Measurements from ENCODE around the gene TIFAB. TPM values are rescaled to one million over a fixed set of nuclear protein-coding genes. Genes with fewer than 3 reads are reported as not detected.
A peak's percentile ranks its signal among the peaks of the same experiment; 100 is the strongest.

Gene TIFAB
- total RNA-seq, 1 donor from 2014 or later: not detected

DNA sequence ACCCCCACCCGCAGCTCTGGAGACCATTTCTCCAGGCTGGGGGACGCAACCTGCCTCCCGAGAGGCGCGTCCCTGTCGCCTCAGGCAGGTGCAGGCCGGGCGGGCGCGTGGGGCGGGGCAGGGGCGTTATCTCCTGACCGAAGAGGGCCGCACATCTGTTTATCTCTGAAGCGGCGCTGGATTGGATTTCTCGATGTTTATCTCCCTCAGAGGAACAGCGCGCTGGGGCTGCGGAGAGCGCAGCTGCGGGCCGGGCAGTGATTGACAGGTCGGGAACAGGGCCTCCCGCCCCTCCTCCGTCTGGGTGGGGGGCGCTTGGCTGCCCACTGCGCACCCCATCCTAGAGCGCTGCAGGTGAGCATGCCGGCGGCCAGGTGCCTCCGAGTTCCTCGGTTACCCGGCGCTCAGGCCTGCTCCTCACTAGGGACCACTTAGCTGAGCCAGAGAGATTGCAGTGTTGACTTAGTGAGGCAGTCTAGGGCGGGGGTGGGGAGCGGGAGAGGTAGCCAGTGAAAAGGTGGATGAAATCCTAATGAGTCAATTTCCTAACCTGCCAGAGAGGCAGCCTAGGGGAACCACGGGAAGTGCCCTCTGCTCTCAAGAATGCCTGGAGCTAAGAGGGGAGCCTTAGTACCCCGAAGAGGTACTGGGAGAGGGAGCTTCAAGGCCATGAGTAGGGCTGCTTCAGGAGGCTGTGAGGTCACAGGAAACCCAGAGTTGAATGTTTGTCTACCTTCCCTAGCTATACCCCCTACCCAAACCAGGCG is 39.6 kb upstream of the TIFAB start:
- FAIRE-seq: no peak
- Histone ChIP-seq H3K9ac (ENCODE audit: low read length) (no peak overlapping the region), H3K27ac (ENCODE audit: low read depth, low read length) (no peak overlapping the region), H4K20me1 (ENCODE audit: insufficient read depth, low read length) (no peaks in the 10 kb centered on the region), H2AFZ (ENCODE audit: low read depth, low read length) (no peak overlapping the region), H3K4me2 (ENCODE audit: low read length) (no peak overlapping the region), H3K27me3 (ENCODE audit: insufficient read depth, low read length) (peaks cover 34% of the 10 kb centered on the region), H3K79me2 (ENCODE audit: insufficient read depth, low read length) (no peaks in the 10 kb centered on the region), H3K4me1 (ENCODE audit: insufficient read depth, low read length) (peaks cover 37% of the 10 kb centered on the region), H3K36me3 (ENCODE audit: insufficient read depth, low read length) (no peaks in the 10 kb centered on the region), H3K4me3 (ENCODE audit: insufficient read depth, low read depth, low read length) (no peak overlapping the region), H3K9me3 (ENCODE audit: insufficient read depth, low read depth, low read length) (peaks cover 4% of the 10 kb centered on the region)
- DNase-seq (ENCODE audit: low read depth): no peak
- Mint-ChIP-seq H3K9me3 (ENCODE audit: unreplicated experiment) (peaks cover 2% of the 10 kb centered on the region), H3K4me3 (ENCODE audit: unreplicated experiment) (no peak overlapping the region), H3K36me3 (ENCODE audit: low read depth, unreplicated experiment) (peaks cover 3% of the 10 kb centered on the region), H3K4me1 (ENCODE audit: low read depth, unreplicated experiment) (peaks cover 12% of the 10 kb centered on the region), H3K27me3 (ENCODE audit: low read depth, unreplicated experiment) (peaks cover 76% of the 10 kb centered on the region), H3K27ac (ENCODE audit: unreplicated experiment) (no peak overlapping the region)
- TF ChIP-seq EZH2 (IDR thresholded peaks at IDR 0.05; ENCODE audit: insufficient read depth, low read length): peak; percentile 7
- TF ChIP-seq, protein P1, sequence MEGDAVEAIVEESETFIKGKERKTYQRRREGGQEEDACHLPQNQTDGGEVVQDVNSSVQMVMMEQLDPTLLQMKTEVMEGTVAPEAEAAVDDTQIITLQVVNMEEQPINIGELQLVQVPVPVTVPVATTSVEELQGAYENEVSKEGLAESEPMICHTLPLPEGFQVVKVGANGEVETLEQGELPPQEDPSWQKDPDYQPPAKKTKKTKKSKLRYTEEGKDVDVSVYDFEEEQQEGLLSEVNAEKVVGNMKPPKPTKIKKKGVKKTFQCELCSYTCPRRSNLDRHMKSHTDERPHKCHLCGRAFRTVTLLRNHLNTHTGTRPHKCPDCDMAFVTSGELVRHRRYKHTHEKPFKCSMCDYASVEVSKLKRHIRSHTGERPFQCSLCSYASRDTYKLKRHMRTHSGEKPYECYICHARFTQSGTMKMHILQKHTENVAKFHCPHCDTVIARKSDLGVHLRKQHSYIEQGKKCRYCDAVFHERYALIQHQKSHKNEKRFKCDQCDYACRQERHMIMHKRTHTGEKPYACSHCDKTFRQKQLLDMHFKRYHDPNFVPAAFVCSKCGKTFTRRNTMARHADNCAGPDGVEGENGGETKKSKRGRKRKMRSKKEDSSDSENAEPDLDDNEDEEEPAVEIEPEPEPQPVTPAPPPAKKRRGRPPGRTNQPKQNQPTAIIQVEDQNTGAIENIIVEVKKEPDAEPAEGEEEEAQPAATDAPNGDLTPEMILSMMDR (IDR thresholded peaks at IDR 0.05; ENCODE audit: insufficient read depth, low read depth, low read length): no peak

DNA sequence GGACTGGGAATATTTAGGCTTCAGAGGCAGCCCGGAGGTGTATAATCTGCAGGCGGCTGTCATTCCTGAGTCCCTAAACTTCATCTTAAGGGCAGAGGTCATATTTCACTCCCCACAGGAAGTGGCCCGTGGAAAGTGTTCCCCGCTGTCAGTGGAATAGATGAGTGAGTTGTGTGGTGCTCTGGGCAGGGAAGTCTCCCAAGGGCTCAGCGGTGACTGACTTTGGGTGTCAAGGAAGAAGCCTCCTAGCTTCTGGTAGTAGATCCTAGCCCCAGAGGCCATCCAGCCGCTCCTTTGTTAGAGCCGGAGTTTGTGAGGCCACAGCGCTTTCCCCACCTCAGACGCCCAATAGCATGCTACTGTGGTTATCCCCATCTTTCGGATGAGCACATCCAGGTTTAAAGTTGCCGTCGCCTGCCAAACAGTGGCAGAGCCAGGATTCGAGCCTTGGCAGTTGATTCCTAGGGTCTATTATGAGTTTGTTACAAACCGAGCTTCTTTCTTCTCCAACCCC is 38.9 kb upstream of the TIFAB start:
- H3K4me2 ChIP-seq (ENCODE audit: low read length): no peak overlapping the region

More for the DNA sequence above, 38.9 kb upstream of the TIFAB start:
- Mint-ChIP-seq H3K4me3 (ENCODE audit: unreplicated experiment) (no peak overlapping the region), H3K36me3 (ENCODE audit: low read depth, unreplicated experiment) (peaks cover 3% of the 10 kb centered on the region), H3K9me3 (ENCODE audit: unreplicated experiment) (peaks cover 2% of the 10 kb centered on the region), H3K27me3 (ENCODE audit: low read depth, unreplicated experiment) (peaks cover 79% of the 10 kb centered on the region), H3K27ac (ENCODE audit: unreplicated experiment) (no peak overlapping the region), H3K4me1 (ENCODE audit: low read depth, unreplicated experiment) (peaks cover 12% of the 10 kb centered on the region)
- peaks cover 4% of the 10 kb centered on the region for H3K9me3 ChIP-seq (ENCODE audit: insufficient read depth, low read depth, low read length)
- no peak overlapping the region for H3K4me3 ChIP-seq (ENCODE audit: insufficient read depth, low read depth, low read length)
- DNase-seq (ENCODE audit: low read depth) (no peak), FAIRE-seq (no peak)
- no peaks in the 10 kb centered on the region for H4K20me1 ChIP-seq (ENCODE audit: insufficient read depth, low read length)
- H3K27me3 ChIP-seq (ENCODE audit: insufficient read depth, low read length): peaks cover 33% of the 10 kb centered on the region
- TF ChIP-seq, protein P1 (IDR thresholded peaks at IDR 0.05; ENCODE audit: insufficient read depth, low read depth, low read length): no peak
- no peak for TF ChIP-seq EZH2 (IDR thresholded peaks at IDR 0.05; ENCODE audit: insufficient read depth, low read length)
- H3K36me3 ChIP-seq (ENCODE audit: insufficient read depth, low read length): no peaks in the 10 kb centered on the region
- H3K79me2 ChIP-seq (ENCODE audit: insufficient read depth, low read length): no peaks in the 10 kb centered on the region
- H3K27ac ChIP-seq (ENCODE audit: low read depth, low read length): no peak overlapping the region
- H2AFZ ChIP-seq (ENCODE audit: low read depth, low read length): no peak overlapping the region
- peaks cover 37% of the 10 kb centered on the region for H3K4me1 ChIP-seq (ENCODE audit: insufficient read depth, low read length)
- H3K9ac ChIP-seq (ENCODE audit: low read length): no peak overlapping the region

Data from astrocyte (in vitro differentiated cells and primary cell).